Cerebellar nuclear complex (tissue), 1 donor: ENCODE measurements around the gene GPR39.

Source experiments
- DNase-seq, 2 experiments: peaks; one replicate each; lab custom pipeline; 2025; lab: John Stamatoyannopoulos, UW

Gene GPR39

GRCh38 chr2:132642415-132642814 is 225.8 kb downstream of the GPR39 start:
- DNase-seq: no peak

GRCh38 chr2:132645176-132645575 is 228.6 kb downstream of the GPR39 start:
- no peak for DNase-seq

- DNase-seq: no peak
Observed at GRCh38 chr2:132645722-132646539, 229.3 kb downstream of the GPR39 start.

- DNase-seq: no peak
Observed at GRCh38 chr2:132646540-132647108, 230.0 kb downstream of the GPR39 start.

GRCh38 chr2:132651115-132652045 is 234.8 kb downstream of the GPR39 start:
- DNase-seq: no peak

GRCh38 chr2:132652474-132652873 is 235.9 kb downstream of the GPR39 start:
- no peak for DNase-seq

- DNase-seq: no peak
Observed at GRCh38 chr2:132654335-132654734, 237.7 kb downstream of the GPR39 start.

GRCh38 chr2:132654968-132655367 is 238.4 kb downstream of the GPR39 start:
- no peak for DNase-seq

GRCh38 chr2:132656266-132656975 is 239.8 kb downstream of the GPR39 start:
- DNase-seq: no peak

GRCh38 chr2:132659331-132659730 is 242.7 kb downstream of the GPR39 start:
- no peak for DNase-seq

GRCh38 chr2:132662732-132663131 is 246.1 kb downstream of the GPR39 start:
- DNase-seq: no peak

GRCh38 chr2:132664096-132664495 is 247.5 kb downstream of the GPR39 start:
- no peak for DNase-seq

GRCh38 chr2:132665401-132666140 is 249.0 kb downstream of the GPR39 start:
- no peak for DNase-seq

- no peak for DNase-seq
Observed at GRCh38 chr2:132667706-132668105, 251.1 kb downstream of the GPR39 start.

GRCh38 chr2:132668189-132668823 is 251.7 kb downstream of the GPR39 start:
- DNase-seq: no peak

GRCh38 chr2:132668987-132669907 is 252.6 kb downstream of the GPR39 start:
- DNase-seq: no peak

- DNase-seq: no peak
Observed at GRCh38 chr2:132669908-132670495, 253.4 kb downstream of the GPR39 start, which contains the start of gene LYPD1. Gene LYPD1, minus strand, starts transcription at chr2:132670205. Its CDS starts 273 bp downstream, at chr2:132669932.

GRCh38 chr2:132670496-132671150 is 254.0 kb downstream of the GPR39 start:
- no peak for DNase-seq
